HG03060 (cell line): ENCODE data around the gene PXMP4.
"Not testable (repeated sequence)": the region's sequence is repeated elsewhere in the genome, so short reads cannot be mapped to it uniquely, and the experiment has no call there.

Experiments used
- ATAC-seq: cut with Tn5 transposase; IDR thresholded peaks from one replicate; pipeline ENCODE4 v1.9.1; 2021; ENCODE audit warnings: low read depth, moderate number of reproducible peaks; ENCODE audit not compliant: unreplicated experiment

The PXMP4 gene, protein sequence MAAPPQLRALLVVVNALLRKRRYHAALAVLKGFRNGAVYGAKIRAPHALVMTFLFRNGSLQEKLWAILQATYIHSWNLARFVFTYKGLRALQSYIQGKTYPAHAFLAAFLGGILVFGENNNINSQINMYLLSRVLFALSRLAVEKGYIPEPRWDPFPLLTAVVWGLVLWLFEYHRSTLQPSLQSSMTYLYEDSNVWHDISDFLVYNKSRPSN

DNA sequence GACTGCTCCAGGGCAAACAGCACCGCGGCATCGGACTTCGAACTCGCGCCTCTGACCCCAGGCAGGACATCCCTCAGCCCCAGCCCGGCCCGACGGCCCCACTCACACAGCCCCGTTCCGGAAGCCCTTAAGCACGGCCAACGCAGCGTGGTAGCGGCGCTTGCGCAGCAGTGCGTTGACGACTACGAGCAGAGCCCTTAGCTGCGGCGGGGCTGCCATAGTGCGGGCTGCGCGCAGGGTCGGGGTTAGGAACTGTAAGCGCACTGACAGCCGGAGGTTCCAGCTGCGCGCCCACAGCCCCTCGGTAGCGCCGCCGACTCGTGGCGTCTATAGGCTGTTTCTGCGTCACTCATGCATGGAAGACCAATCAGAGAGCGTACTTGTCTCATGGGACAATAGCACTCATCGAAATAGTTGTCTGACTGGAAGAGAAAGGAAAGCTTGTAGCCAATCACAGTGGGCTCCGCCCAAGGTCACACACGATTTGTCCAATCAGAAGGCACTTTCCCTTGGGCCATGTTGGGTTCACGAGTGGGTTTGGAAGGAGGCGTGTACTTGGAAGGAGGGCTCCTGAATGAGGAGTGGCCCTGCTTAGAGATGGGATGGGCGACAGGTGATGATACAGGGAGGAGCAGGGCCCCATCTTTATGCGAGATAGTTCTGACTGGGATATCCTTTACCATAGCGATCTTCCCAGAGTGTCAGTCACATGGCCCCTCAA lies at the start of gene PXMP4:
Gene PXMP4, minus strand, starts transcription at position 322 of the 721 bp plus-strand sequence. Its CDS starts 103 bp downstream, at position 219.
- peak; percentile 87 for ATAC-seq

DNA sequence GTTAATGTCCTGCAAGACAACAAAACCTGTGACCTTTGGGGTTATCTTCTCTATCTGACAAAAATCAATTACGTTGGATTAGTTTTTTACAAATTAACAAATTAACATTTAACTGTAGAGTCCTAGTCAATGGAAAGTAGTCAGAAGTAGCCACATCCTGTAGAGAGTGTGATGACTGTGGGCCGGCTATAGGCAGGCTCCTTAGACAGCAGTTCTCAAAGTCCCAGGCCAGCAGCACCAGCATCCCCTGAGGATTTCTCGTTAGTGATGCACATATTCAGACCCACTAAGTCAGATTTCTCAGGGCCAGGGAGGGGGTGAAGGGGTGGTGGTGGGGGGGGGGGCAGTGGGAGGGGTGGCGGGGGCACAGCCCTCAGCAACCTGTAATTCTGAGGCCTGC lies 48.9 kb upstream of the PXMP4 start:
- ATAC-seq = no peak

DNA sequence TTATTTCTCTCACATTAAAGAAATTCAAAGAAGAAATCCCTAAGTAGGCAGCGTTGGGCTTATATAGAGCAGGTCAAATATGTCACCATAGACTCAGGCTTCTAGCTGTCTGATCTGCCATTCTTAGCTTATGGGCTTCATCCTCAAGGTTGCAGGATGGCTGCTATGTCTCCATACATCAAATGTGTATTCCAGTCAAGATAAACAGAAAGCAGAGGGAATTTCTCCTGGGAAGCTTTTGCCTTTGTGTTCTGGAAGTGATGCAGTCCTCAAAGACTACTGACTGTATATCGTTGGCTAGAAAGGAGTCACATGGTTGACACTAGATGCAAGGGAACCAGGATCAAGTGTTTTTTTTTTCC lies 47.6 kb upstream of the PXMP4 start:
- no peak for ATAC-seq

DNA sequence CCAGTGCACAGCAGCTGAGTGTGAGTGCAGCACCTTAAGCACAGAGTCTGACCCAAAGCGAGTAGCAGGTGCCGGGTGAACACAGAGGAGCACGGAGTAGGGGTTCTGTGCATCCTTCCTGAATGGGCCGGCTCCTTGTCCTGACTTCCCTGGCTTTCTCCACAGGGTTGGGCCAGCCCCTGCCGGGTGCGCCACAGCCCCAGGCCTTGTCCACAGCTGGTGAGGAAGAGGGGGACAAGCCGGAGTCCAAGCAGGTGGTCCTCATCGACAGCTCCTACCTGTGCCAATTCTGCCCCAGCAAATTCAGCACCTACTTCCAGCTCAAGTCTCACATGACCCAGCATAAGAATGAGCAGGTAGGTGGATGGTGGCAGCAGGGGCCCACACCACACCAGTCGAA lies 46.6 kb upstream of the PXMP4 start:
- ATAC-seq = no peak

DNA sequence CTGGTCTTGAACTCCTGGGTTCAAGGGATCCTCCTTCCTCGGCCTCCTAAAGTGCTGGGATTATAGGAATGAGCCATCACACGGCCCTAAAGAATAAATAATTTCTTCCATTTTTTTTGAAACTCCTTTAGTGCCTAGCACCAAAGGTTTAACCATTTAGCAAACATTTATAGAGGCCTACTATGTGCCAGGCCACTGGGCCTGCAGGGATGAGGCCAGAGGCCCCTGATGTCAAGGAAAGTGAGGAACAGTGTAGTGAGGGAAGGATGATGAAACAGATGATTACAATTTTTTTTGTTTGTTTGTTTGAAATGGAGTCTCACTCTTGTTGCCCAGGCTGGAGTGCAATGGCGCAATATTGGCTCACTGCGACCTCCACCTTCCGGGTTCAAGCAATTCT lies 45.5 kb upstream of the PXMP4 start:
- ATAC-seq = no peak

DNA sequence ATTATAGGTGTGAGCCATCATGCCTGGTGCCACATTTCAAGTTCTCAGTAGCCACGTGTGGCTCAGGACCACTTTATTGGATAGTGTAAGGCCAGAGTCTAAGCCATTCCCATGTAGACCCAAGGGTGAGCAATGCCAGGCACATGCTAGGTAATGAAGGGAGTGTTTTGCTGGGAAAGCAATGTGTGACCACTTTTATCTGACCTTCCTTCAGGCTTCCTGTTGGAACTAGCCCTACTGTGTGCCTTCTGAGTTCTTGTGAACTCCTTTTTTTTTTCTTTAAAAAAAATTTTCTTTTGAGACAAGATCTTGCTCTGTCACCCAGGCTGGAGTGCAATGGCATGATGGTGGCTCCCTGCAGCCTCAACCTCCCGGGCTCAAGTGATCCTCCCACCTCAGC lies 45.0 kb upstream of the PXMP4 start:
- no peak for ATAC-seq

DNA sequence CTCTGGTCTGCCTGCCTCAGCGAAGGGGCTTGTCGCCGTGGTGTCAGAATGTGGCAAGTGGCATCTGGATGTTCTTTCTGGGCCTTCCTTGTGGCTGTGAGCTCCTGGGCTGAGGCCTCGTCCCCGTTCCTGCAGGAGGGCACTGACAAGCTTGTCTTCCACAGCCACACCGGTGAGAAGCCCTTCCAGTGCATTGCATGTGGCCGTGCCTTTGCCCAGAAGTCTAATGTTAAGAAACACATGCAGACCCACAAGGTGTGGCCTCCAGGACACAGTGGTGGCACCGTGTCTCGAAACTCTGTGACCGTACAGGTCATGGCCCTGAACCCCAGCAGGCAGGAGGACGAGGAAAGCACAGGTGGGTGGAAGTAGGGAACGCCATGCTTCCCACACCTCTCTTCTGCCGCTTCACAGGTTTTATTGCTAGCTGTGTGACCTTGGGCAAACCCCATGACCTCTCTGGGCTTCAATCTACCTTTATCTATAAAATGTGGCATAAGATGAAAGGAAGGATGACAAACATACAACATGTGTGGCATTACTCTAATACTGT lies 41.7 kb upstream of the PXMP4 start:
- ATAC-seq = no peak

DNA sequence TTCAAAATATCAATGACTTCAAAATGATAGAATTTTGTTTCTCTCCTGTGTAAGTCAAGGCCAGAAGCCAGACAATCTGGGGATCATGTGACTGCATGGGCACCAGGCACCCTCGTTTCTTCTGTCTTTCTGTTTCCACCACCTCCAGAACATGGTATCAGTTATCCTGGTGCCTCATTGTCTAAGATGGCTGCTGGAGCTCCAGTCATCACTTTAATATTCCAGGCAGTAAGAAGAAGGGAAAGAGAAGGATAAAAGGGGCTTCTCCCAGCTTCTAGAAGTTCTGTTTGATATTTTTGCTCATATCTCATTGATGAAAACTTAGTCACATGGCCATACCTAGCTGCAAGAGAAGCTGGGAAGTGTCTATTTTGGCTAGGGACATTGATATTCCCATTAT lies 37.3 kb upstream of the PXMP4 start:
- ATAC-seq = no peak

DNA sequence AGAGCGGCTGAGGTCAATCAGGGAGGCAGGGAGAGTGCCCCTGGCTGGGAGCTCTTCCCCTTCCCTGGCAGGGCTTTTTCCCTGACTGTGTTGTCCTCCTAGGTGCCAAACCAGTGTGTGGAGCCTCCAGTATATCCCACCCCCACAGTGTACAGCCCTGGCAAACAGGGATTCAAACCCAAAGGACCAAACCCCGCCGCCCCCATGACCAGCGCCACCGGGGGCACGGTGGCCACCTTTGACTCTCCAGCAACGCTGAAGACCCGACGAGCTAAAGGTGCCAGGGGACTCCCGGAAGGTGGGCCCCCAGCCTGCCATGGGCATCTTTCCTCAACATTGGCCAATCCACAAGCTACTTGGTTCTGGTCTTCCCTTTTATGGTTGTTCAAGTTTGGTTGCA lies 36.9 kb upstream of the PXMP4 start:
- no peak for ATAC-seq

DNA sequence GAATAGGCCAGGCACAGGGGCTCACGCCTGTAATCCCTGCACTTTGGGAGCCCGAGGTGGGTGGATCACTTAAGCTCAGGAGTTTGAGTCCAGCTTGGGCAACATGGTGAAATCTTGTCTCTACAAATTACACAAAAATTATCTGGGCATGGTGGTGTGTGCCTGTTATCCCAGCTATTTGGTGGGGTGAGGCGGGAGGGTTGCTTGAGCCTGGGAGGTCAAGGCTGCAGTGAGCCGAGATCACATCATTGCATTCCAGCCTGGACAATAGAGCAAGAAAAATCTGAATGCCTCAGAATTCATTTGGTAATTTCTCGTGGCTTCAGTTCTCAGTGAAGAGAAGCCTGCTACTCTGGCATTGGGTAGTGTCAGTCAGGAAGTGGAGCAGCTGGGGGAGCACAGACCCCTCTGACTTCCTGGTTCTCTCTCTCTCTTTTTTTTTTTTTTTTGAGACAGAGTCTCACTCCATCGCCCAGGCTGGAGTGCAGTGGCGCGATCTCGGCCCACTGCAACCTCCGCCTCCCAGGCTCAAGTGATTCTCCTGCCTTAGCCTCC lies 35.9 kb upstream of the PXMP4 start:
- not testable (repeated sequence) for ATAC-seq

DNA sequence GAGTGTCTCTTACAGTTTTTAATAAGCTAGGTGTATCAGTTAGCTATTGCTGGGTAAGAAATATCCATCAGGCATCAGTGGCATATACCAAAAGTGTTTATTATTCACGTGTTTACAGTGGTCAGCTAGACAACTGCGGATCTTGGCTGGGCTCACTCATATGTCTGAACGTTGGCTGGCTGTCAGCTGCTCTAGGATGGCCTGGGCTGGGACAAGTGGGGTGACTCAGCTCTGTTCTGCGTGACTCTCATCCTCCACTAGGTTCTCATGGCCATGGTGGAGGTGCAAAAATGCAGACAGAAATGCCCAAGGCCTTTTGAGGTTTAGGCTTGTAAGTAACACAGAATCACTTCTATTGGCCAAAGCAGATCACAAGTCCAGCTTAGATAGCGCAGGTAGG lies 33.7 kb upstream of the PXMP4 start:
- ATAC-seq = no peak

DNA sequence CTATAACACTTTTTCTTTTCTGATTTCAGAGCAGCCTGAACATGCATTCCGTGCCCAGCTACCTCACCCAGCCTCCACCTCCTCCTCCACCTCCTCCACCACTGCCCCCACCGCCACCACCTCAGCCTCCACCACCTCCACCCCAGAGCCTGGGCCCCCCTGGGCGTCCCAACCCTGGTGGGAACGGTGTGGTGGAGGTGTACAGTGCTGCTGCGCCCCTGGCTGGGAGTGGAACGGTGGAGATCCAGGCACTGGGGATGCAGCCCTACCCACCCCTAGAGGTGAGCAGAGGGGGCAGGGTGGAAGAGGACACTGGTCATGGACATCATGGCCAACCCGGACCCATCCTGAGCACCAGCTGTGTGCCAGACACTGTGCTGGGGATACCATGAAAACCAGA lies 33.0 kb upstream of the PXMP4 start:
- no peak for ATAC-seq

DNA sequence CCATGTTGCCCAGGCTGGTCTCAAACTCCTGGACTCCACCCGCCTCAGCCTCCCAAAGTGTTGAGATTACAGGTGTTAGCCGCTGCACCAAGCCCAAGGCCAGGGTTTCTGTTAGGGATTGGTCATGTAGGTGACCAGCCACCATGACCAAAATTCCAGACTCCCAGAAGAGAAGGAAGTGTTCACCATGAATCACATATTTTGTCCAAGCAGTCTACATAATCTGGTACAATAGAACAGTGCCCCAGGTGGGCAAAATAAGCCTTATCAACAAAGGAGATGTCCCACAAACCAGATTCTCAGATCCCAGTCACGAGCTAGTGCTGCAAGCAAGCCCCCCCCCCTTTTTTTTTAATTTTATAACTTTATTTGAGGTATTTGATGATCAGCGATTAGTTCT lies 31.7 kb upstream of the PXMP4 start:
- no peak for ATAC-seq

DNA sequence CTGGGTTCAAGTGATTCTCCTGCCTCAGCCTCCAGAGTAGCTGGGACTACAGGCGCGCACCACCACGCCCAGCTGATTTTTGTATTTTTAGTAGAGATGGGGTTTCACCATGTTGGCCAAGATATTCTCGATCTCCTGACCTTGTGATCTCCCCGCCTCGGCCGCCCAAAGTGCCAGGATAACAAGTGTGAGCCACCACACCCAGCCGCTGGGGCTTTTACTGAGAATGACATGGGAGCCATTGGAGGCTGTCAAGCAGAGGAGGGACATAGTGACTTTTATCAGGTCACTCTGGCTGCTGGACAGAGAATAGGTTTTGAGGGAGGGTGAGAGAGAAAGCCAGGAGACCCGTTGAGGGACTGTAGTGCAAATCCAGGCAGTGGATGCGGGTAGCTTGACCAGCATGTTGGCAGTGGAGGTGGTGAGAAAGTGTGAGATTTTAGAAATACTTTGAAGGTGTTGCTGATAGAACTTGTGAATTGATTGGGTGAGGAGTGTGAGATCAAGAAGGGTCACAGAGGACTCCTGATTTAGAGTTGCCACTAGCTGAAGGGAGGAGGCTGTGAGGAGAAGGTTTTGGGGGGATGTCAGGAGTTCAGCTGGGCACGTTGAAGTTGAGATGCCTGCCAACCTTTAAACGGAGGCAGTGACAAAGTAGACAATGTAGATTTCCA lies 26.4 kb upstream of the PXMP4 start:
- ATAC-seq = no peak

DNA sequence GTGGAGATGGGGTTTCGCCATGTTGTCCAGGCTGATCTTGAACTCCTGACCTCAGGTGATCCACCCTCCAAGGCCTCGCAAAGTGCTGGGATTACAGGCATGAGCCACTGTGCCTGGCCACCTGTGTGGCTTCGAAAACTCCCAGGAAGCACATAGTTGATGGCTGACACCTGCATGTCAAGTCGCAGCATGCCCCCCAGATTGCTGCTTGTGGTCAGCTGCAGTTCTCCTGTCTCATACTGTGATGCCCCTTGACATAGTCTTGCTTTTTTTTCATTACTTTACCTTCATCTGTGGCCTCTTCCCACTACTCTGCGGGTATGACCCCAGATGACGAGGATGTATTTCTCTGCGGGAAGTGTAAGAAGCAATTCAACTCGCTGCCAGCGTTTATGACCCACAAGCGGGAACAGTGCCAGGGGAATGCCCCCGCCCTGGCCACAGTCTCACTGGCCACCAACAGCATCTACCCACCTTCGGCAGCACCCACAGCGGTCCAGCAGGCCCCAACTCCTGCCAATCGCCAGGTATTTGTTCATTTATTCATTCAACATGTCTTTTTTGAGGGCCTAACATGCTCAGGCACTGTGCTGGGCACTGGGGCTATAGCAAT lies 24.8 kb upstream of the PXMP4 start:
- ATAC-seq = no peak

DNA sequence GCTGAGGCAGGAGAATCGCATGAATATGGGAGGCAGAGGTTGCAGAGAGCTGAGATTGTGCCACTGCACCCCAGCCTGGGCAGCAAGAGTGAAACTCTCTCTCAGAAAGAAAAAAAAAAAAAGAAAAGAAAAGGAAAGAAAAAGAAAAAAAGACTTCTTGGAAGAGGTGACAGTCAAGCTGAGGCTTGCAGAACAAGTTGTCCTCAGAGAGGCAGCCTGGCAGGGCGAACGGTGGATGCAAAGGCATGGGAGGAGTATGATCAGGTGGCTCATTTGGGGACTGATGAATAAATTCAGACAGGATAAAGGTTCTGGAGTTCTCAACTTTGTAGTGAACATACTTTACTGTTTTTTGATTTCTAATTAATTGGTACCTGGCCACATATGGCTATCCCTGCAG lies 24.1 kb upstream of the PXMP4 start:
- ATAC-seq = no peak

DNA sequence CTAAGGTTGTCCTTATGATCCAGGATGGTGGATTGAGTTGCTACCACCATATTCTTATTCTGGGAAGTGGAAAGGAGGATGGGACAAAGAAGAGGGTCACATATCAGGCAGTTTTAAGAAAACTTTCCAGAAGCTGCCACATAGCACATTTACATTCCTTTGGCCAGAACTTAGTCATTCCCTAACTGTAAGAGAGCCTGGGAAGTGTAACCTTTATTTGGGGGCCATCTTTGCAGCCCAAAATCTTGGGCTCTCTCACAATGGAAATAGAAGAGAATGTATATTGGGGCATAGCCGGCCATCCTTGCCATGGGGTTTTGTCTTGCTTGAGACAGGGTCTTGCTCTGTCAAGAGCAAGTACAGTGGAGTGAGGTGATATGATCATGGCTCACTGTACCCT lies 20.1 kb upstream of the PXMP4 start:
- no peak for ATAC-seq

DNA sequence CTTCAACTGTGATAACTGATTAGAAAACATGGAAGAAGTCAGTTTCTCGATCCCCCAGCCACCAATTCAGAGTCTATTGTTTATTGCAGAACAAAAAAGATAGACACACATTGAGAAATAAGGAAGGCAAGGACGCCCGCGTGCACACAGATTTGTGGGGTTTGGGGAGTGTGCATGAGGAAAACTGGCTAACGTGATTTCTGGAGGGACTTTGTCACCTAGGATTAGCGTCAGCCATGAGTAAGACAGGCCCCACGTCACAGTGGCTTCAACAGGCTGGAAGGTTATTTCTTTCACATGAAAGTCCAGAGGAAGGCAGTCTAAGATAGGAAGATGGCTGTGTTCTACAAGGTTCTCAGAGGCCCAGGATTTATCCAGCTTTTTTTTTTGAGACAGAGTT lies 19.4 kb upstream of the PXMP4 start:
- no peak for ATAC-seq

DNA sequence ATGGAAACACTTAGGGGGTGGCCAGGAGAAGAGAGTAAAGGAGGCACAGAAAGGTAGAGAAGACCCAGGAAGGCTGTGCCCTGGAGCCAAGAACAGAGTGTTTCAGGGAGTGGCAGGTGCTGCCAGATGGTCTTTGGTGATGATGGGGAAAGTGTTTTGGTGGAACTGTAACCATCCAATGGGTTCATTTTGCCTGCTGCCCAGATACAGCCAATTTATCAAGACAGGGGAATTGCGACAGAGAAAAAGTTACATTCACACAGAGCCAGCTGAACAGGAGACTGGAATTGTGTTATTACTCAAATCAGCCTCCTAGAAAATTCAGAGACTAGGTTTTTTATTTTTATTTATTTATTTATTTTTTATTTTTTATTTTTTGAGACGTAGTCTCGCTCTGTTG lies 16.9 kb upstream of the PXMP4 start:
- ATAC-seq = no peak

DNA sequence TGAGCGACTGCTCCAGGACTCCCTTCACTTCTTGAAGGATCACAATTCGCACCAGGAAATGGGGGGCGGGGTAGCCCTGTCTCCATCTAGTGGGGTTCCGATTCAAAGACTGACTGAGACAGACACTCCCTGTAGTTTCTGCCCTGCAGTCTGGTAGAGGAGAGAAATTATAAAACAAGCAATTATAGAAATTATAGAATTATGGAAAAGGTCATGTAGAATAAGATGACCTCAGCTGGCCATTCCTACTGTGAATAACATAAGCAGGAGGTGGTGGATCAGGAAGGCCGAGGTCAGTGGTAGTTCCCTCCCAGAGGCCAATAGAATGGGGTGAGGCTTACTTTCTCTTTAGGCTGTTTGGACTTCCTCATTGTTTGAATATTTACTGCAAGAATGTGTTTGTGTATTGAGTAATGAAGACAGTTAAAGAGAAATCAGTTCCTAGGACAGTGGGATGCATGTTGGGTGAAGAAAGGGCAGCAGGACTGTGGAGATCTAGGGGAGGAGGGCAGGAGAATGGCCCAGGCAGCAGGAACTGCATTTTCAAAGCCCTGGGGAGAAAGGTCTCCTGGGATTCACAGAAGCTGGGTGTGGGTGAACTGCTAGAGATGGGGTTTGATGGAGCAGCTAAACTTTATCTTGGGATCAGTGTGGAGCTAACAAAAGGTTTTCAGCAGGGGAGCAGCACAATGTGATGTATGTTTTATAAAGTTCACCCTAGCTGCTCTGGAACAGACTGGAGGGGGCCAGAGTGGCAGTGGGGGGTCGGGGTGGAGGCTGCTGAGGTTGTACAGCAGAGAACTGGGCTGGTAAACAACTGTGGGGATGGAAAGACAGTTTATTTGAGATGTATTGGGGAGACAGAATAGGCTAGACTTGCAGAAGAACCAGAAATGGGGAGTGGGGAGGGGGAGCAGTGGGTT lies 13.8 kb upstream of the PXMP4 start:
- no peak for ATAC-seq
